Heart right ventricle (tissue), 16 donors: Measurements from ENCODE around the gene NOS1AP. TPM values are rescaled to one million over a fixed set of nuclear protein-coding genes. Genes with fewer than 3 reads are reported as not detected.

Experiments
- ATAC-seq, 8 donors: fragments of 200-7000 bp; cut with Tn5 transposase; one replicate each; pipeline ENCODE4 v1.9.1; 2020; ENCODE audit warnings: mild to moderate bottlenecking in 8 of 8, moderate library complexity in 8 of 8, moderate number of reproducible peaks in 1 of 8
- DNase-seq, 2 donors: peaks; one replicate each; pipeline ENCODE4 v3.0.0-alpha.2; 2020
- H3K27ac ChIP-seq, 10 donors: fragments of 200-600 bp; sonication (generic) in 2 of 10; one replicate each; pipeline versions ENCODE4 v1.5.0 to v1.8.0; 2020 to 2022; ENCODE audit warnings: mild to moderate bottlenecking in 3 of 10
- H3K27me3 ChIP-seq, 7 donors: fragments of 200-600 bp; one replicate each; pipeline ENCODE4 v1.8.0; 2021 to 2022; ENCODE audit warnings: mild to moderate bottlenecking in 2 of 7
- H3K36me3 ChIP-seq, 9 donors: fragments of 200-600 bp; sonication (generic) in 1 of 9; one replicate each; pipeline versions ENCODE4 v1.5.0 to v1.8.0; 2020 to 2022; ENCODE audit warnings: mild to moderate bottlenecking in 2 of 9
- H3K4me1 ChIP-seq, 9 donors: fragments of 200-600 bp; sonication (generic) in 1 of 9; one replicate each; pipeline versions ENCODE4 v1.5.0 to v1.8.0; 2020 to 2022; ENCODE audit warnings: mild to moderate bottlenecking in 4 of 9
- H3K4me3 ChIP-seq, 10 donors: fragments of 200-600 bp; sonication (generic) in 2 of 10; one replicate each; pipeline versions ENCODE4 v1.5.0 to v1.8.0; 2020 to 2022; ENCODE audit warnings: mild to moderate bottlenecking in 7 of 10, moderate library complexity in 2 of 10
- H3K9me3 ChIP-seq, 11 donors: fragments of 200-600 bp in 10 of 11; sonication (generic) in 2 of 11; one replicate each; pipeline versions ENCODE4 v1.5.0 to v1.8.0; 2013 to 2022; ENCODE audit warnings: mild to moderate bottlenecking in 2 of 11, control low read depth in 1 of 11, moderate library complexity in 1 of 11
- WGBS, 2 donors: extraction: QIAGEN DNeasy Blood & Tissue Kit; methylation state at CpG; one replicate each; pipeline ENCODE4 v1.1.7; 2013; ENCODE audit warnings: inconsistent platforms in 1 of 2; 5-methylcytosine and 5-hydroxymethylcytosine counted together
- intact Hi-C, 10 donors: fragments of 100-400 bp; cut with DNase I; formaldehyde crosslinking; loops; one replicate each; pipeline versions ENCODE4 v1.11.1 to v1.14.2; 2022
- polyA plus RNA-seq, 2 donors: library from polyadenylated mRNA; stranded (reverse); fragments of 200-250 nt; gene quantifications; one replicate each; pipeline ENCODE4 v1.2.3, GENCODE V29; 2013
- total RNA-seq, 10 donors: library from RNA; stranded (reverse); fragmentation: NEBNext Ultra II Directional in 3 of 10; extraction: Animal tissue kit (Norgen Biotek cat#: 25700) in 3 of 10; gene quantifications; one replicate each; pipeline versions ENCODE4 v1.2.1 to v1.2.4, GENCODE V29; 2021 to 2023
- TF ChIP-seq, protein P1 (sequence below), 9 donors: fragments of 200-600 bp; sonication (generic) in 2 of 9; IDR thresholded peaks; one replicate each; pipeline versions ENCODE4 v1.5.0 to v1.8.0; 2021 to 2022; ENCODE audit warnings: antibody characterized with exemption in 9 of 9, mild to moderate bottlenecking in 5 of 9, moderate library complexity in 1 of 9
- donor health status: Arrhythmogenic right ventricular cardiomyopathy.
- donor health status: ischemic (EF 13 %, LVEDD 7.1; RV severe dilation, severe dysfunction).
- donor health status: healthy with polysubstance abuse.
- donor health status: DM: no; HTN: yes; CAD: no.
- donor health status: DM: no; HTN: no; CAD: no.
- donor health status: ischemic (EF 25% LVEDD 6.9; RV normal size, moderate dysfunction).
- donor health status: ischemic (EF 25% LVEDD 5.7; RV mildly dilated, moderate dysfunction).
- donor health status: healthy.
- donor health status: DM: yes; HTN: yes; CAD: no.
- donor health status: Ischemic cardiomyopathy.
- donor health status: ischemic (EF 35%, LVEDD 5.7; RV mildly dilated, moderate dysfunction).
- donor health status: nonischemic (EF 11% LVEDD 7.7; RV severe dilation, severe dysfunction).
- donor health status: DM: yes; HTN: yes; CAD: no.
- donor health status: PGD.
- donor health status: ischemic (EF 29% LVEDD 5.4; RV normal size, mild dysfunction).
- donor health status: nonischemic (EF 23%, LVEDD 6.1; RV moderate dilation, normal function).

The NOS1AP gene
- total and polyA plus RNA-seq, 12 donors: 0.19 to 7.1 (median 4.6) TPM

DNA sequence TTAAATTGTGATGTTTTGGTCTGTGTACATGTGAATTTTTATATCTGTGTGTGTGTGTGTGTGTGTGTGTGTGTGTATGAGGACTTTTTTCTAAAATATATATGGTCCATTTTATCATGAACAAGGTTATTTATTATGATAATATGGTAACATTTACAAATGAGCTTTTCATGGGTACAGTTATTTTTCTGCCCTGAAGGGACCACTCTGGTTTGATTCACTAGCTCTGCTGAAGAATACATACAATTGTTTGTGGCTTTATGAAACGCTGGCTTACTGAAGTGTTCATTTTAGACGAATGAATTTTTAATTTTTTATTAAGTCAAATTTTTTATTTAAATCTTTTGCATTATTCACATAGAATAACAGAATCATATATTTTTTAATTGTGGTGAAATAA, 235.2 kb downstream of the NOS1AP start:
- 92 to 94% methylated on average over 2 of the region's 2 CpGs for WGBS, 2 donors
- TF ChIP-seq, protein P1, sequence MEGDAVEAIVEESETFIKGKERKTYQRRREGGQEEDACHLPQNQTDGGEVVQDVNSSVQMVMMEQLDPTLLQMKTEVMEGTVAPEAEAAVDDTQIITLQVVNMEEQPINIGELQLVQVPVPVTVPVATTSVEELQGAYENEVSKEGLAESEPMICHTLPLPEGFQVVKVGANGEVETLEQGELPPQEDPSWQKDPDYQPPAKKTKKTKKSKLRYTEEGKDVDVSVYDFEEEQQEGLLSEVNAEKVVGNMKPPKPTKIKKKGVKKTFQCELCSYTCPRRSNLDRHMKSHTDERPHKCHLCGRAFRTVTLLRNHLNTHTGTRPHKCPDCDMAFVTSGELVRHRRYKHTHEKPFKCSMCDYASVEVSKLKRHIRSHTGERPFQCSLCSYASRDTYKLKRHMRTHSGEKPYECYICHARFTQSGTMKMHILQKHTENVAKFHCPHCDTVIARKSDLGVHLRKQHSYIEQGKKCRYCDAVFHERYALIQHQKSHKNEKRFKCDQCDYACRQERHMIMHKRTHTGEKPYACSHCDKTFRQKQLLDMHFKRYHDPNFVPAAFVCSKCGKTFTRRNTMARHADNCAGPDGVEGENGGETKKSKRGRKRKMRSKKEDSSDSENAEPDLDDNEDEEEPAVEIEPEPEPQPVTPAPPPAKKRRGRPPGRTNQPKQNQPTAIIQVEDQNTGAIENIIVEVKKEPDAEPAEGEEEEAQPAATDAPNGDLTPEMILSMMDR (IDR thresholded peaks at IDR 0.05): no peak
- Histone ChIP-seq H3K4me3 (no peak overlapping the region), H3K36me3 (no peaks in the 10 kb centered on the region), H3K4me1 (no peaks in the 10 kb centered on the region), H3K27me3 (no peaks in the 10 kb centered on the region), H3K27ac (no peak overlapping the region), H3K9me3 (peaks cover 0 to 25% (median 0%) of the 10 kb centered on the region in 11 donors)
- ATAC-seq: no peak
- DNase-seq: no peak
- intact Hi-C loops: no loop called here

DNA sequence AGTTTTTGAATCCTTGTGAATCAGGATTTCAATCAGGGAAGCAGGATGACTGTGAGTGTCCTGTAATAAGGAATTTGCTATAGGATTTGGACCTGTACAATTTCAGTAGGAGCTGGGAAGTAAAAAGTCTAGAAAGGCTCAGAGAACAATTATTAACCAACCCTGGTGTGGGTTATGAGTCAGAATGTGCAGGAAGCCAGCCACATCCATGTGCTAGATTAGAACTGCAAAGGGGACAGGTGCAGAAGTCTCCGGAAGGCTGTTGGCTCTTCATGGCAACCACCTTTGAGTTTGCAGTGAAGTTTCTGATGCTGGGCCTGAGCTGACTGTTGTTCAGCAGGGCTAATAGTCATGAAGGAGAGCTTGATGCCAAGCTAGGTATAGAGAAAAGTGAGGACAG, 236.5 kb downstream of the NOS1AP start:
- TF ChIP-seq, protein P1 (IDR thresholded peaks at IDR 0.05): no peak
- no peak overlapping the region for H3K4me3 ChIP-seq
- no peaks in the 10 kb centered on the region for H3K27me3 ChIP-seq
- DNase-seq: no peak
- no peaks in the 10 kb centered on the region for H3K4me1 ChIP-seq
- H3K9me3 ChIP-seq: peaks cover 0 to 23% (median 0%) of the 10 kb centered on the region in 11 donors
- no peak for ATAC-seq
- no peak overlapping the region for H3K27ac ChIP-seq
- intact Hi-C loops: no loop called here
- no peaks in the 10 kb centered on the region for H3K36me3 ChIP-seq
- WGBS, 2 donors: 83 to 100% methylated on average over 1 of the region's 1 CpG

DNA sequence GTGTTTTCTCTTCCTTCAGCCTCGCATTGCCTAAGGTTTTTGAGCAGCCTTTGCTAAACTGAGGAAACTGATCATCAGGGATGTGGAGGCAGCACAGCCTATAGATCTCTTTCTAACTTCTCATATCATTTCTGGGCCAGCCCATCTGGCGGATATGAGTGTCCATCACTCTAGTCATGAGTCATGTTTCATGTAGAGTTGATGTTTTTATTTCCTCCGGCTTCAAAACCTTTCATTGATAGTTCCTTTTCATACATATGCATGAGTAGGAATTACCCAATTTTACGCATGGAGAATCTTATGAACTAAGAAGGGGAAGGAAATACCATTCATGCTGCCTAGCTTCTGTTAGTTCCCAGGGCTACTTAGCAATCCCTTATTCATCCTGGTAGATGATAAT, 240.8 kb downstream of the NOS1AP start:
- H3K4me3 ChIP-seq: no peak overlapping the region
- ATAC-seq (no peak), DNase-seq (no peak)
- 84 to 88% methylated on average over 4 of the region's 4 CpGs for WGBS, 2 donors
- H3K4me1 ChIP-seq: no peaks in the 10 kb centered on the region
- intact Hi-C loops: no loop called here
- H3K27ac ChIP-seq: no peak overlapping the region
- H3K27me3 ChIP-seq: no peaks in the 10 kb centered on the region
- H3K9me3 ChIP-seq: peaks cover 0 to 16% (median 0%) of the 10 kb centered on the region in 11 donors
- H3K36me3 ChIP-seq: no peaks in the 10 kb centered on the region
- TF ChIP-seq, protein P1 (IDR thresholded peaks at IDR 0.05): no peak

DNA sequence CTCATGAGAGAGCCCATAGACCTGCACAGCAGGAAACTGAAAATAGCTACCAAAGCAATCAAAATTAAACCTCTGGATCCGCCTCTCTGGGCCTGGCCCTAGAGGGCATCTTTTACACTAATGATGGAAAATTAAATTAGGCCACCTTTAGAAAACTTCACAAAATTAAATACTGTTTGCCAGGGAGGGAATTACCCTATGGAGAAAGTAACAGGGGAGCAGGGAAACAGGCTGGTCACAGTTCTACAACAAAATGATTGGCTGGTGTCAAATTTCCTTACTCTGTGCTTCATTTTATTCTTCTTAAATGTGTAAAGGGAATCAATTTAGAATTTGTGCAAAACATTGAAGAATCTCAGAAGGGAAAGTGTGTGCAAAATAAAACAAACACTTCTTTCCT, 244.7 kb downstream of the NOS1AP start:
- ATAC-seq (no peak), DNase-seq (no peak)
- no peaks in the 10 kb centered on the region for H3K4me1 ChIP-seq
- intact Hi-C loops: no loop called here
- no peaks in the 10 kb centered on the region for H3K9me3 ChIP-seq
- 95 to 98% methylated on average over 1 of the region's 1 CpG for WGBS, 2 donors
- TF ChIP-seq, protein P1 (IDR thresholded peaks at IDR 0.05): no peak
- no peaks in the 10 kb centered on the region for H3K27me3 ChIP-seq
- H3K4me3 ChIP-seq: no peak overlapping the region
- H3K36me3 ChIP-seq: no peaks in the 10 kb centered on the region
- H3K27ac ChIP-seq: no peak overlapping the region
